SH-SY5Y (cell line): ENCODE data around the gene CCDC157.

Experiments used
- GATA2 ChIP-seq: IDR thresholded peaks from 2 replicates; pipeline ENCODE4 v1.6.1; 2011; ENCODE audit warnings: mild to moderate bottlenecking, low read depth, low read length
- GATA3 ChIP-seq: IDR thresholded peaks from 2 replicates; pipeline ENCODE4 v1.6.1; 2011; ENCODE audit warnings: low read depth, mild to moderate bottlenecking, low read length, moderate library complexity

GRCh38 chr22:30404307-30404706 lies 47.5 kb downstream of the CCDC157 start:
- TF ChIP-seq GATA2 (no peak), GATA3 (no peak)
